Measurements from ENCODE around the gene E2F6.

Gene E2F6

GRCh38 chr2:11422491-11422865 is 43.5 kb downstream of the E2F6 start:
- no peak for DNase-seq (ENCODE audit: extremely low spot score)
- TF ChIP-seq, protein P1, sequence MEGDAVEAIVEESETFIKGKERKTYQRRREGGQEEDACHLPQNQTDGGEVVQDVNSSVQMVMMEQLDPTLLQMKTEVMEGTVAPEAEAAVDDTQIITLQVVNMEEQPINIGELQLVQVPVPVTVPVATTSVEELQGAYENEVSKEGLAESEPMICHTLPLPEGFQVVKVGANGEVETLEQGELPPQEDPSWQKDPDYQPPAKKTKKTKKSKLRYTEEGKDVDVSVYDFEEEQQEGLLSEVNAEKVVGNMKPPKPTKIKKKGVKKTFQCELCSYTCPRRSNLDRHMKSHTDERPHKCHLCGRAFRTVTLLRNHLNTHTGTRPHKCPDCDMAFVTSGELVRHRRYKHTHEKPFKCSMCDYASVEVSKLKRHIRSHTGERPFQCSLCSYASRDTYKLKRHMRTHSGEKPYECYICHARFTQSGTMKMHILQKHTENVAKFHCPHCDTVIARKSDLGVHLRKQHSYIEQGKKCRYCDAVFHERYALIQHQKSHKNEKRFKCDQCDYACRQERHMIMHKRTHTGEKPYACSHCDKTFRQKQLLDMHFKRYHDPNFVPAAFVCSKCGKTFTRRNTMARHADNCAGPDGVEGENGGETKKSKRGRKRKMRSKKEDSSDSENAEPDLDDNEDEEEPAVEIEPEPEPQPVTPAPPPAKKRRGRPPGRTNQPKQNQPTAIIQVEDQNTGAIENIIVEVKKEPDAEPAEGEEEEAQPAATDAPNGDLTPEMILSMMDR (IDR thresholded peaks at IDR 0.05; ENCODE audit: control extremely low read depth, extremely low read depth, low read depth, missing control alignments): no peak
- ChIA-PET CTCF (interaction anchor here (1.2 to 2.0 kb wide), 4 partner anchors 11 to 160 kb away, joined by 3 to 7 read pairs (median 3); no protein-coding TSS in a partner anchor), POLR2A (no interaction called here)

DNA sequence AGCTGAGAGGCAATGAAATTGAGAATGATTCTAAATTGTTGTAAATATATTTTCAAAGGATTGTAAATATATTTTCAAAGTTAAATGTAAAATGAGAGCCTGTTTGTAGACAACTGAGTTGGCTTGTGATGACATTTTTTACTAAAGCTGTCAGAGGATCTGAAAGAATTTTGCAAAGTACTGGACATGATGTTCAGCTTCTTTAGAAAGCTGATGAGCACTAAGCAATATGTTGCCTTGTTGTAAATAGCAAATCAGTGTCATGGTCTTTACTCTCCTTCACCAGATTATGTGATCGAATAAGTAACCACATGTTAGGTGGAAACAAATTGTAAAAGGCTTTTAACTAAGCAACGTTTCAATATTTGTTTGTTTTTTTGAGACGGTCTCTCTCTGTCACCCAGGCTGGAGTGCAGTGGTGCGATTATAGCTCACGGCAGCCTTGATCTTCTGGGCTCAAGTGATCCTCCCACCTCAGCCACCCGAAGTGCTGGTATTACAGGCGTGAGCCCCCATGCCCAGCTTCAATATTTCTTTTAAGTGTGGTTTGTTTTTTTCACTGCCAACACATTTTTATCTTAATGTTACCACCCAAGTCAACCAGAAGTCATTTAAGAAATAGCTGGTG is 44.0 kb downstream of the E2F6 start:
- TF ChIP-seq, protein P1 (IDR thresholded peaks at IDR 0.05; ENCODE audit: control extremely low read depth, extremely low read depth, low read depth, missing control alignments): no peak
- ChIA-PET CTCF (interaction anchor here (1.2 to 2.0 kb wide), 4 partner anchors 10 to 160 kb away, joined by 3 to 7 read pairs (median 3); no protein-coding TSS in a partner anchor), POLR2A (no interaction called here)
- no peak for DNase-seq (ENCODE audit: extremely low spot score)

DNA sequence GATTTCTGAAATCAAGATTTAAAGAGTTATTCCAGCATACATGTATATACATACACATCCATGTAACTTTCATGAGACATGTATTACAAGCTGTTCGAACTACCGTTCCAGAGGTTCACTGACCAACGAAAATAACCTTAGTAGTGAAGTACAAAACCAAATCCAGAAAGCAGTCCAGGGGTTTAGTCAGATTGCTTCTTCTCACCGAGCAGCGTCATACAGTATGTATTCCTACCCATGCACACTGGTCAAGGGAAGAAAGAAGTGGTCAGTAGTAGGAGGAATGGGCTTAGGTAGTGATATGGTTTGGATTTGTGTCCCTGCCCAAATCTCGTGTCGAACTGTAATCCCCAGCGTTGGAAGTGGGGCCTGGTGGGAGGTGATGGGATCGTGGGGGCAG is 45.3 kb downstream of the E2F6 start:
- CTCF ChIA-PET: interaction anchor here (2.0 kb wide), 1 partner anchor 9 kb away, joined by 7 read pairs; no protein-coding TSS in a partner anchor
- POLR2A ChIA-PET: no interaction called here
- DNase-seq (ENCODE audit: extremely low spot score): no peak
- TF ChIP-seq, protein P1 (IDR thresholded peaks at IDR 0.05; ENCODE audit: control extremely low read depth, extremely low read depth, low read depth, missing control alignments): no peak

DNA sequence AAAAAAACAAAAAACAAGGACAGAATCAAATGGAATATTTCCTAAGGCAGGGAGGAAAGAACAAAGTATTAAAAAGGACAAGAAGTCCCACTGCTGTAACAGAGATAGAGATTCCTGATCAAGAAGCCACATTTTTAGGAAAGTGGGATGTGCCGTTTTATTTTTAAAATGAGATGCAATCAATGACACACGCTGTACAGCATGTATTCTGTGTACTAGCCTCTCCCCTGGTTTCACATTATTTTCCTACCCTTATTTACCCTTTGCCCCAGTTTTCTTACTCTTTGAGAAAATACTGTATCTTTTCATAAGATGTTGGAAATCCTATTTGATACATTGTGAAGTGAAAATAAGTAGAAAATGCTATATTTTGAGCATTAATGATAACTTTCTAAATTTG is 45.8 kb downstream of the E2F6 start:
- DNase-seq (ENCODE audit: extremely low spot score): no peak
- TF ChIP-seq, protein P1 (IDR thresholded peaks at IDR 0.05; ENCODE audit: control extremely low read depth, extremely low read depth, low read depth, missing control alignments): no peak
- CTCF ChIA-PET: no interaction called here
- POLR2A ChIA-PET: no interaction called here

GRCh38 chr2:11419781-11420180 is 46.2 kb downstream of the E2F6 start:
- ChIA-PET POLR2A (no interaction called here), CTCF (no interaction called here)
- TF ChIP-seq, protein P1 (IDR thresholded peaks at IDR 0.05; ENCODE audit: control extremely low read depth, extremely low read depth, low read depth, missing control alignments): no peak
- no peak for DNase-seq (ENCODE audit: extremely low spot score)

DNA sequence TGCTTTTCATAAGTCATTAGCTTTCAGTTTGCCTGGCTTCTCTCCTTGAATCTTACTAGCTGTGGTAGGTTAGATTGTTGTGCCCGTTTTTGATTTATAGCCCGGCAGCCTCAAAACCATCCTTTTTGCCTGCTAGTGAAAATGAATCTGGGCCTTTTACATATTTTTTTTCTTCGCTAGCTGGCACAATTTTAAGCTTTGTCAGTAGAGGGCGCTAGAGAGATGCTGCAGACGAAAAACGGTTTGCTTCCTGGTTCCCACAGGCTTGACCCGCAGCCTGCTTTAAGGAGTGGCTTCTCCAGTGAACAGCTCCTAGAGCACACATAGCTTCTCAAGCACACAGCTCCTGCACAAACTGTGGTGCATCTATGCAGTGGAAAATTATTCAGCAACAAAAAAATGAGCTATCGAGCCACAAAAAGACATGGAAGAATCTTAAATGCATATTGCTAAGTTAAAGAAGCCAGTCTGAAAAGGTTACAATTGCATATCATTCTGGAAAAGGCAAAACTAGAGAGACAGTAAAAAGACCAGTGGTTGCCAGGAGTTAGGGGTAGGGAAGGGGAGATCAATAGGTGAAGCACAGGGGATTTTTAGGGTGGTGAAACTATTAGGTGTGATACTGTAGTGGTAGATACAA is 47.9 kb downstream of the E2F6 start:
- POLR2A ChIA-PET: no interaction called here
- no peak for DNase-seq (ENCODE audit: extremely low spot score)
- TF ChIP-seq, protein P1 (IDR thresholded peaks at IDR 0.05; ENCODE audit: control extremely low read depth, extremely low read depth, low read depth, missing control alignments): peak; percentile 18
- CTCF ChIA-PET: interaction anchor here (1.4 to 1.6 kb wide), 4 partner anchors 42 to 285 kb away, joined by 3 to 8 read pairs (median 3); a partner anchor contains a TSS
